Upper lobe of left lung (tissue), 6 donors: ENCODE measurements around the gene HPD. TPM values are rescaled to one million over a fixed set of nuclear protein-coding genes. Genes with fewer than 3 reads are reported as not detected.

Experiments
- ATAC-seq, 2 donors: fragments of 200-7000 bp; cut with Tn5 transposase; one replicate each; pipeline ENCODE4 v1.9.1; 2022; ENCODE audit warnings: mild to moderate bottlenecking in 2 of 2, moderate library complexity in 2 of 2; ENCODE audit not compliant: low FRiP score in 2 of 2
- DNase-seq, 2 donors: peaks; one replicate each; pipeline ENCODE4 v3.0.0-alpha.2; 2019 to 2020
- H3K27ac ChIP-seq, 4 donors: fragments of 200-600 bp; sonication (generic); one replicate each; pipeline ENCODE4 v1.5.1; 2016 to 2019
- H3K27me3 ChIP-seq, 4 donors: fragments of 200-600 bp; sonication (generic); one replicate each; pipeline ENCODE4 v1.5.1; 2017 to 2019
- H3K36me3 ChIP-seq, 4 donors: fragments of 200-600 bp; sonication (generic); one replicate each; pipeline ENCODE4 v1.5.1; 2016 to 2019
- H3K4me1 ChIP-seq, 4 donors: fragments of 200-600 bp; sonication (generic); one replicate each; pipeline ENCODE4 v1.5.1; 2018 to 2019
- H3K4me3 ChIP-seq, 4 donors: fragments of 200-600 bp; sonication (generic); one replicate each; pipeline ENCODE4 v1.5.1; 2017 to 2019; ENCODE audit warnings: mild to moderate bottlenecking in 2 of 4, moderate library complexity in 1 of 4
- H3K9me3 ChIP-seq, 4 donors: fragments of 200-600 bp; sonication (generic); one replicate each; pipeline ENCODE4 v1.5.1; 2018 to 2019
- CTCF ChIP-seq, 6 experiments: fragments of 450-650 bp in 4 of 6; fragments of 200-600 bp in 2 of 6; sonication (generic) in 2 of 6; IDR thresholded peaks; one replicate each; pipeline ENCODE4 v1.5.1; 2016 to 2019; ENCODE audit warnings: antibody characterized with exemption in 6 of 6
- EP300 ChIP-seq, 4 donors: sonication (generic); formaldehyde crosslinking; IDR thresholded peaks; one replicate each; pipeline ENCODE4 v1.5.1; 2017; ENCODE audit warnings: antibody characterized with exemption in 4 of 4, control low read depth in 2 of 4
- POLR2A ChIP-seq, 4 donors: fragments of 450-650 bp; IDR thresholded peaks; one replicate each; pipeline ENCODE4 v1.5.1; 2016 to 2017; ENCODE audit warnings: antibody characterized with exemption in 4 of 4, mild to moderate bottlenecking in 2 of 4
- POLR2AphosphoS5 ChIP-seq, 2 donors: sonication (generic); formaldehyde crosslinking; IDR thresholded peaks; one replicate each; pipeline ENCODE4 v1.5.1; 2017; ENCODE audit warnings: antibody characterized with exemption in 2 of 2
- WGBS, 2 donors: methylation state at CpG; one replicate each; pipeline ENCODE4 v1.1.5; 2017 to 2018; 5-methylcytosine and 5-hydroxymethylcytosine counted together
- total RNA-seq, 6 donors: library from RNA; depleted of rRNA in 4 of 6; stranded (reverse); fragments of >200 nt in 4 of 6; gene quantifications; one replicate each; pipeline versions ENCODE4 v1.1.0 to v1.2.1, GENCODE V29; 2016 to 2021
- donor health status: DM: no; HTN: no; CAD: no; lungs with moderate emphysema.
- donor health status: DM: no; HTN: yes; CAD: no; lungs with severe emphysema.

HPD gene
- total RNA-seq, 6 donors from 2014 or later = 1.1 to 7.3 (median 1.7) TPM; not detected in 1

- DNase-seq (peak; percentile 96 to 98), ATAC-seq (peak; percentile 93)
- Histone ChIP-seq H3K4me1 (peaks cover 75 to 99% (median 95%) of the 10 kb centered on the region in 4 donors), H3K27ac (peak overlapping the region; percentile 81 to 97 (median 88)), H3K9me3 (no peaks in the 10 kb centered on the region), H3K27me3 (no peaks in the 10 kb centered on the region), H3K4me3 (peak overlapping the region; percentile 43 to 62 (median 57)), H3K36me3 (peaks cover 0 to 13% (median 11%) of the 10 kb centered on the region in 4 donors)
- no peak for TF ChIP-seq EP300 (IDR thresholded peaks at IDR 0.05)
- peak in 1 of 4 donors; percentile 32 for TF ChIP-seq POLR2A (IDR thresholded peaks at IDR 0.05)
- TF ChIP-seq CTCF (IDR thresholded peaks at IDR 0.05) = peak; percentile 100
- TF ChIP-seq POLR2AphosphoS5 (IDR thresholded peaks at IDR 0.05) = peak; percentile 38 to 73
- 0% methylated on average over 3 to 7 of the region's 59 CpGs for WGBS, 2 donors
These were observed 64.7 kb downstream of the HPD start for GRCh38 chr12:121793838-121794533.

GRCh38 chr12:121793440-121793837 is 65.2 kb downstream of the HPD start, which contains the start of gene RHOF:
RHOF (minus strand) TSS chr12:121793688; CDS start chr12:121793633, 55 bp downstream.
- no CpG with 5 or more reads among the region's 36 CpGs for WGBS, 2 donors
- no peak for TF ChIP-seq EP300 (IDR thresholded peaks at IDR 0.05)
- TF ChIP-seq POLR2AphosphoS5 (IDR thresholded peaks at IDR 0.05) = peak in 1 of 2 donors; percentile 39
- TF ChIP-seq CTCF (IDR thresholded peaks at IDR 0.05) = no peak
- peak in 2 of 4 donors; percentile 27 to 61 for TF ChIP-seq POLR2A (IDR thresholded peaks at IDR 0.05)
- DNase-seq = peak; percentile 81 to 95
- H3K4me3 ChIP-seq = peak within 1 kb of the TSS; percentile 43 to 62 (median 57)
- no peaks in the 10 kb centered on the region for H3K9me3 ChIP-seq
- ATAC-seq = peak in 1 of 2 donors; percentile 63
- H3K27ac ChIP-seq = peak within 1 kb of the TSS; percentile 81 to 97 (median 88)
- H3K36me3 ChIP-seq = peaks cover 0 to 13% (median 11%) of the 10 kb centered on the region in 4 donors
- no peaks in the 10 kb centered on the region for H3K27me3 ChIP-seq
- H3K4me1 ChIP-seq = peaks cover 70 to 99% (median 92%) of the 10 kb centered on the region in 4 donors

GRCh38 chr12:121792607-121793439 is 65.8 kb downstream of the HPD start:
- WGBS, 2 donors = 32 to 50% methylated on average over 2 to 11 of the region's 48 CpGs
- peak; percentile 75 to 93 for DNase-seq
- peak overlapping the region; percentile 81 to 97 (median 88) for H3K27ac ChIP-seq

More at GRCh38 chr12:121792607-121793439, 65.8 kb downstream of the HPD start:
- Histone ChIP-seq H3K27me3 (no peaks in the 10 kb centered on the region), H3K36me3 (peaks cover 0 to 11% (median 10%) of the 10 kb centered on the region in 4 donors), H3K4me3 (peak overlapping the region; percentile 43 to 62 (median 57)), H3K9me3 (no peaks in the 10 kb centered on the region), H3K4me1 (peaks cover 63 to 98% (median 88%) of the 10 kb centered on the region in 4 donors)
- peak in 1 of 2 donors; percentile 38 for ATAC-seq
- no peak for TF ChIP-seq POLR2AphosphoS5 (IDR thresholded peaks at IDR 0.05)
- no peak for TF ChIP-seq EP300 (IDR thresholded peaks at IDR 0.05)
- no peak for TF ChIP-seq CTCF (IDR thresholded peaks at IDR 0.05)
- peak in 1 of 4 donors; percentile 18 for TF ChIP-seq POLR2A (IDR thresholded peaks at IDR 0.05)
